H4 (cell line): ENCODE data around the gene JMJD6. TPM values are rescaled to one million over a fixed set of nuclear protein-coding genes. Genes with fewer than 3 reads are reported as not detected.
"Not testable (repeated sequence)": the region's sequence is repeated elsewhere in the genome, so short reads cannot be mapped to it uniquely, and the experiment has no call there.

Experiments used
- DNase-seq: peaks from one replicate; pipeline ENCODE4 v3.0.0-alpha.2; 2015; ENCODE audit warnings: low spot score
- total RNA-seq: library from RNA; depleted of rRNA; stranded (reverse); fragments of >200 nt; shearing (Covaris generic); gene quantifications from 2 replicates; pipeline ENCODE4 v1.2.3, GENCODE V29; 2014

JMJD6 gene
- total RNA-seq, 1 experiment from 2014 or later: 33.4 TPM

- peak; percentile 100 for DNase-seq
Observed at GRCh38 chr17:76716146-76716838, 10.1 kb downstream of the JMJD6 start.

GRCh38 chr17:76715496-76715830 lies 10.9 kb downstream of the JMJD6 start:
- DNase-seq: no peak

DNA sequence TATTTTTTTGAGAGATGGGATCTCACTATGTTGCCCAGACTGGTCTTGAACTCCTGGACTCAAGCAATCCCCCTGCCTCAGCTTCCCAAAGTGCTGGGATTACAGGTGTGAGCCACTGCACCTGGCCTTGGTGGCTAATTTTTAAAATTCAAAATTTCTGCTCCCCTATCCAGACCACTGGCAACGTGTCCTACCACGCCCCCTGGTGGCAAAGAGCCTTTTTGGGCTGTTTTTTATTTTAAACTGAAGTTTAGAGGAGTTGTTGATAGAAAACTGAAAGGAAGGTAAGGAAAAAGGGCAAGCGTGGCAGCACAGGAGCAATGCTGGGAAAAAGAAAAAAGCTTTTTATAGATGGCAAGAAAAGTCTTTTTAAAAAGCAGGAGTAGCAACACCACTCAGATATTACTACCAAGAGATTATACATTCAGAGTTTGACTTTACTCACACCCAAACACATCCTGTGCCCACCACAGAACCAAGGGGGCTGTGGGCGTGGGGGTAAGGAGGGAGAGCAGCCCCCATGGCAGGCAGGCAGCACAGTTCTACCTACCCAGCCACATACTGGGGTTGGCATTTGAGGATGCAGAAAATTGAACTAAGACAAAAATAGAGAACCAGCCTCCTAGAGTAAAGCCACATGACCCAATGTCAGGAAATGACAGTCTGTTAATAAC lies 11.4 kb downstream of the JMJD6 start:
- peak; percentile 49 for DNase-seq

- DNase-seq: no peak
Observed at GRCh38 chr17:76714336-76714735, 12.1 kb downstream of the JMJD6 start.

- no peak for DNase-seq
Observed at GRCh38 chr17:76713765-76714164, 12.6 kb downstream of the JMJD6 start.

- not testable (repeated sequence) for DNase-seq
Observed at GRCh38 chr17:76712321-76712720, 14.1 kb downstream of the JMJD6 start.

GRCh38 chr17:76710863-76711611 lies 15.4 kb downstream of the JMJD6 start, which contains the start of gene MXRA7:
Gene MXRA7 (minus strand): TSS chr17:76710965. CDS start chr17:76710946, 19 bp downstream.
- peak; percentile 63 for DNase-seq

- DNase-seq: not testable (repeated sequence)
Observed at GRCh38 chr17:76709951-76710862, 16.2 kb downstream of the JMJD6 start.

DNA sequence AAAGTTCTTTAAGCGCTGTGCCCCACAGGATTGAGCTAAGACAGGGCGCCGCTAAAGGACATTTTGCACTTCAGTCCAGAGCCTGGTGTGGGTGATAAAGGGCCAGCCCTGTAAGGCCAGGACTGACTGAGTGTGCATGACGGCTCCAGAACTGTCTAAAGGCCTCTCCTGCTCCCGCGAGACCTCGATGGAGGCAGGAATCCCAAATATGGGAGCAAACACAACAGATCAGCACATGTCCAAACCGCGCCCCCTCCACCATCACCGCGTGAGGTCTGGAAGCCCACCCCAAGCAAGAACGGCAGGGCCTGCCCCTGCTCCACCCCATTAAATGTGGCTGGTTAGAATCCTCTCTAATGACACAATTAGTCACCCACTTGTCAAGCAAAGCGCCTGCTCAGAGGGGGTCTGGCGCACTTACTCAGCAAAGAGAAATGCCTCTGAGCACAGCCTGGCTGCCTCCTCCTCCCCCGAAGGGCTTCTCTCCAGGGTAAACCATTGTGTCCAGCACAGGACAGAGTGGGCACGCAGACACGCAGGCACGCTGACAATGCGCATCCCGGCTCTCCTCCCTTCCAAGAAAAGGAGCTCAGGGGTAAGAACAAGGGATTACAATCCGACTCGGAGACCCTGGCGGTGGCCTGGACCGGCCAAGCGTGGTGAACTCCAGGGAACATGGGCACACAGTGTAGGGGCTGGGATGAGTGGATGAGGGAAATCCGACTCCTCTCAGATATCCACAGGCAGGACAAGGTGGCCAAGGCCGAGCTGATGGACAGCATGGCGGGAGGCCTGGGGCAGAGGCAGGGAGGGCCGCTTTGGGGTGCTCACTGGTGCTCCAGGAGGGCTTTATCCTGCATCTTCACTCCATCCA lies 17.1 kb downstream of the JMJD6 start:
- peak; percentile 94 for DNase-seq

GRCh38 chr17:76707985-76708807 lies 18.2 kb downstream of the JMJD6 start:
- no peak for DNase-seq

DNA sequence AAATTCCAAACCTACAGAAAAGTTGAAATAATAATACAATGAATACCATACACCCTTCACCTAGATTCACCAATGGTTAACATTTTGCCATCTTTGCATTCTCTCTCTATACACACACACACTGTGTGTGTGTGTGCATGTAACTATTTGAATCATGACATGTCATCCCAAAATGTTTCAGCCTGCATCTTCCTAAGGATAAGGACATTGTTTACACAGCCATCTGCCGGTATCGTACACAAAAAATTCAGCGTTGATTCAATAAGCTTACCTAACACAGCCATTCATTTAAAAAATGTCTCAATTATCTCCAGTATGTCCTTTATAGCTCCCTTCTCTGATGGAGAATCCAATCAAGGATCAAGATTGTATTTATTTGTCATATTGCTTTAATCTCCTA lies 19.6 kb downstream of the JMJD6 start:
- no peak for DNase-seq

- no peak for DNase-seq
Observed at GRCh38 chr17:76704805-76705204, 21.6 kb downstream of the JMJD6 start.

GRCh38 chr17:76702941-76703637 lies 23.3 kb downstream of the JMJD6 start:
- DNase-seq: no peak

- no peak for DNase-seq
Observed at GRCh38 chr17:76702076-76702475, 24.3 kb downstream of the JMJD6 start.

DNA sequence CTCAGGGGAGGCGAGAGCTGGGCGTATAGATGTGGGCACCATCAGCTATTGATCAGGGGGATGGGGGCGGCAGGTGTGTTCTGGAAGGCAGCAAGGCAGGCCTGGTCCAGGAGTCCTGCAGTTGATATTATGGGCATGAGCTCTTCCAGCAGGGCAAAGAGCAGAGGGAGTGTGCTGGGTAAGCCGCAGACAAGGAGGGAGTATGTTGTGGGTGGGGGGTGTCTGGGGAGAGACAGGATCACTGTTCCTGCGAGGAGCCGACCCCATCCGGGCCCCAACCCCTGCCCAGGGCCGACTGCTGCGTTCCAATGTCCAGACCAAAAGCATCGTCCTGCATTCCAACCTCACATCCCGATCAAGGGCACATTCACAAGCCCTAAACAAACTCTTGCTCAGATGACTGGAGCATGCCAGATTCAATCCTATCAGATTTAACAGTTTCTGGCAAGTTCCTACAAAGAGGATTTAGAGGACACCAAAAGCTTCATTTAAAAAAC lies 24.9 kb downstream of the JMJD6 start:
- no peak for DNase-seq

- DNase-seq: no peak
Observed at GRCh38 chr17:76700617-76701470, 25.6 kb downstream of the JMJD6 start.

DNA sequence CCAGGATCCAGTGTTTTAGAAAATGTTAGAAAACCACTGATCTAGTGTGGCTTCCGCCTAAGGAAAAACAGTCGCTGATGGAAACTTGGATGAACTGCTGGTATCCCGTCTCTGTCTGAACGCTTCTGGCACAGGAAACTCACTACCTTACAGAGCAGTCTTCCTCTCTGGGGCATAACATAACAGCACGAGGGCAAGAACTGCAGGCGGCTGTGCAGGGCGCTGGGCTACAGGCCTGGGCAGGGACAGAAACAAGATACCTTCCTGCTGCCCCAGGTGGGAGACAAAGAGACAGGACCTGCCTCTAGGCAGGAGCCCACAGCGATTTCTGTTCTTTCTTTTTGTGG lies 26.2 kb downstream of the JMJD6 start:
- no peak for DNase-seq

DNA sequence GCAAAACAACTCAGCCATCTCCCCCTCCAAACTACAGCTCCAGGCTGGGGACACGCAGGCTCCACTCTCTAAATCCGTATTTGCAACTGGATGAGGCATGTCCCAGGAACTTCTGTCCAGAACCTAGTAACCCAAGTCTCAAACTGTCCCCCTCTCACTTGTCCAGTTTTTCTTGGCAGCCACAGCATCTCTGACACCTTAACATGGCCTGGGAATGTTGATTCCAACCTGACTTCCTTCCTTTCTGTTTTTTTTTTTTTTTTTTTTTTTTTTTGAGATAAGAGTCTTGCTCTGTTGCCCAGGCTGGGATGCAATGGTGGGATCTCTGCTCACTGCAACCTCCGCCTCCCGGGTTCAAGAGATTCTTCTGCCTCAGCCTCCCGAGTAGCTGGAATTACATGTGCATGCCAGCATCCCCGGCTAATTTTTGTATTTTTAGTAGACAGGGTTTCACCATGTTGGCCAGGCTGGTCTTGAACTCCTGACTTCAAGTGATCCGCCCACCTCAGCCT lies 27.9 kb downstream of the JMJD6 start:
- not testable (repeated sequence) for DNase-seq
